MM.1S (cell line): ENCODE results near the gene MATR3.

Experiments
- DNase-seq: peaks from one replicate; pipeline ENCODE4 v3.0.0-alpha.2; 2015
- H2AFZ ChIP-seq: fragments of 300-600 bp; sonication (generic); 2 replicates; pipeline ENCODE4 v1.6.0; 2016; ENCODE audit warnings: antibody characterized with exemption, low read length
- H3F3A ChIP-seq: fragments of 300-600 bp; sonication (generic); 2 replicates; pipeline ENCODE4 v1.6.1; 2016; ENCODE audit warnings: mild to moderate bottlenecking, antibody characterized with exemption, low read length, moderate library complexity, mixed read lengths; ENCODE audit not compliant: insufficient read depth
- H3K27ac ChIP-seq: fragments of 300-600 bp; sonication (generic); 2 replicates; pipeline ENCODE4 v1.5.1; 2016; ENCODE audit warnings: mild to moderate bottlenecking, low read length
- H3K27me3 ChIP-seq: fragments of 300-600 bp; sonication (generic); replicated peaks from 2 replicates; pipeline ENCODE4 v1.6.0; 2016; ENCODE audit warnings: low read length; ENCODE audit not compliant: insufficient read depth
- H3K36me3 ChIP-seq: fragments of 300-600 bp; sonication (generic); replicated peaks from 2 replicates; pipeline ENCODE4 v1.6.1; 2016; ENCODE audit warnings: mild to moderate bottlenecking, low read length, mixed read lengths; ENCODE audit not compliant: insufficient read depth
- H3K4me1 ChIP-seq: fragments of 300-600 bp; sonication (generic); 2 replicates; pipeline ENCODE4 v1.6.1; 2016; ENCODE audit warnings: low read length, mixed read lengths
- H3K4me2 ChIP-seq: fragments of 300-600 bp; sonication (generic); 2 replicates; pipeline ENCODE4 v1.6.0; 2016; ENCODE audit warnings: low read depth, low read length
- H3K4me3 ChIP-seq: fragments of 300-600 bp; sonication (generic); 2 replicates; pipeline ENCODE4 v1.5.1; 2016; ENCODE audit warnings: low read length, mixed read lengths
- H3K79me2 ChIP-seq: fragments of 300-600 bp; sonication (generic); 2 replicates; pipeline ENCODE4 v1.6.1; 2016; ENCODE audit warnings: mixed run types, low read length, mixed read lengths
- H3K9ac ChIP-seq: fragments of 300-600 bp; sonication (generic); 2 replicates; pipeline ENCODE4 v1.6.1; 2016; ENCODE audit warnings: low read length, mixed read lengths
- H3K9me2 ChIP-seq: fragments of 300-600 bp; sonication (generic); replicated peaks from 2 replicates; pipeline ENCODE4 v1.6.1; 2016; ENCODE audit warnings: mild to moderate bottlenecking, low read length, mixed read lengths; ENCODE audit not compliant: insufficient read depth
- H3K9me3 ChIP-seq: fragments of 300-600 bp; sonication (generic); replicated peaks from 2 replicates; pipeline ENCODE4 v1.6.1; 2016; ENCODE audit warnings: mild to moderate bottlenecking, low read length, mixed read lengths; ENCODE audit not compliant: insufficient read depth
- H4K20me1 ChIP-seq: fragments of 300-600 bp; sonication (generic); 2 replicates; pipeline ENCODE4 v1.6.1; 2016; ENCODE audit warnings: mild to moderate bottlenecking, low read length, moderate library complexity, mixed read lengths; ENCODE audit not compliant: insufficient read depth
- EZH2 ChIP-seq: fragments of 300-600 bp; sonication (generic); optimal IDR thresholded peaks from 2 replicates; pipeline ENCODE3; 2017; ENCODE audit warnings: low read depth, mild to moderate bottlenecking, antibody characterized with exemption, low read length, mixed read lengths
- EZH2phosphoT487 ChIP-seq: fragments of 300-600 bp; sonication (generic); IDR thresholded peaks from 2 replicates; pipeline ENCODE4 v1.6.1; 2018; ENCODE audit warnings: antibody characterized with exemption, low read length
- TF ChIP-seq, protein P1 (sequence below): fragments of 300-600 bp; sonication (generic); IDR thresholded peaks from 2 replicates; pipeline ENCODE4 v1.5.1; 2016; ENCODE audit warnings: antibody characterized with exemption, low read length, mixed read lengths

MATR3 gene

DNA sequence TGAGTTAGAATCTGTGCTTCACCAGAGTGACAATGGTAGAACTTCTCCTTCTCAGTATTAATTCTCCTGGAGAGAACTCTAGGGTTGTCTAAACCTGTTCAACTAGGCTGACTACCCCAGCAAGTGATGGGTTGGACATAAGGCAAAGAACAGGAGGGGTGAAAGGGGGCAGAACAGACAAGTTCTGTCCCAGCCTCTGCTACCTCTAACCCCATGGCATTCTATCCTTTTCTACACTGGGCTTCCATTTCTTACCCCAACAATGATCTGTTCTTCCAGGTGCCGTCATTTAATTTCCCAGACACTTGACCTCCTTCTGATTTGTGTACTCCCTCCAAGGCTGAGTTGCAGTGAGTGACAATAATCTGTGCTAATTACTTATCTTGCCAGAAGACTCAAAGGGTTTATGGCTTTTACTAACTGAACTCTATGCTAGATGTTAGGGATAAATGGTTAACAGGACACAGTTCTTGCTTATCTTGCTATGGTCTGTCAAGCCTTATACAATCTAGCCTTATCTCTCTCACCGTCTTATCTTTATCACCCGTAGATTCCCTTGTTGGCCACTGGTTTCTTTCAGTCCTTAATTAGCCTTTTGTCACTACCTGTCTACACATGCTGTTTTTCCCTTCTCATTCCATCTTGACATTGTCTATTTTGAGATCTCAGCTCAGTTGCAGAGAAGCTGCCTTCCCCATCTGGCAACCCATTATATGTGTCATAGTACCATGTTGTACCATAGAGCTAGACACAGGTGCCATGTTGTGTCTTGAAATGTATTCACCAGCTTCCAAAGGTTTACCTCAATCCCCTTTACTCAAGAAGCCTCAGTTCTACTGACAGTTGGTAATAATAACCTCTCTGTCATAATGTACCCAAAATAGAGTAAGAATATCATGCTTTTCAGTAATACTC, 10.0 kb upstream of the MATR3 start:
- H3K4me1 ChIP-seq, result no peaks in the 10 kb centered on the region
- no peaks in the 10 kb centered on the region for H3K27me3 ChIP-seq
- H3K9me3 ChIP-seq, result no peaks in the 10 kb centered on the region
- no peak overlapping the region for H2AFZ ChIP-seq
- H3K9me2 ChIP-seq, result no peaks in the 10 kb centered on the region
- H3K4me3 ChIP-seq, result no peak overlapping the region
- no peak overlapping the region for H3K9ac ChIP-seq
- TF ChIP-seq EZH2 (no peak), EZH2phosphoT487 (no peak)
- TF ChIP-seq, protein P1, sequence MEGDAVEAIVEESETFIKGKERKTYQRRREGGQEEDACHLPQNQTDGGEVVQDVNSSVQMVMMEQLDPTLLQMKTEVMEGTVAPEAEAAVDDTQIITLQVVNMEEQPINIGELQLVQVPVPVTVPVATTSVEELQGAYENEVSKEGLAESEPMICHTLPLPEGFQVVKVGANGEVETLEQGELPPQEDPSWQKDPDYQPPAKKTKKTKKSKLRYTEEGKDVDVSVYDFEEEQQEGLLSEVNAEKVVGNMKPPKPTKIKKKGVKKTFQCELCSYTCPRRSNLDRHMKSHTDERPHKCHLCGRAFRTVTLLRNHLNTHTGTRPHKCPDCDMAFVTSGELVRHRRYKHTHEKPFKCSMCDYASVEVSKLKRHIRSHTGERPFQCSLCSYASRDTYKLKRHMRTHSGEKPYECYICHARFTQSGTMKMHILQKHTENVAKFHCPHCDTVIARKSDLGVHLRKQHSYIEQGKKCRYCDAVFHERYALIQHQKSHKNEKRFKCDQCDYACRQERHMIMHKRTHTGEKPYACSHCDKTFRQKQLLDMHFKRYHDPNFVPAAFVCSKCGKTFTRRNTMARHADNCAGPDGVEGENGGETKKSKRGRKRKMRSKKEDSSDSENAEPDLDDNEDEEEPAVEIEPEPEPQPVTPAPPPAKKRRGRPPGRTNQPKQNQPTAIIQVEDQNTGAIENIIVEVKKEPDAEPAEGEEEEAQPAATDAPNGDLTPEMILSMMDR, result no peak
- no peaks in the 10 kb centered on the region for H4K20me1 ChIP-seq
- H3K79me2 ChIP-seq, result peaks cover 29% of the 10 kb centered on the region
- no peak overlapping the region for H3K4me2 ChIP-seq
- peaks cover 22% of the 10 kb centered on the region; the same call in 1 of the 2 replicates for H3K36me3 ChIP-seq
- H3K27ac ChIP-seq, result no peak overlapping the region
- peaks cover 31% of the 10 kb centered on the region for H3F3A ChIP-seq
- DNase-seq, result no peak

DNA sequence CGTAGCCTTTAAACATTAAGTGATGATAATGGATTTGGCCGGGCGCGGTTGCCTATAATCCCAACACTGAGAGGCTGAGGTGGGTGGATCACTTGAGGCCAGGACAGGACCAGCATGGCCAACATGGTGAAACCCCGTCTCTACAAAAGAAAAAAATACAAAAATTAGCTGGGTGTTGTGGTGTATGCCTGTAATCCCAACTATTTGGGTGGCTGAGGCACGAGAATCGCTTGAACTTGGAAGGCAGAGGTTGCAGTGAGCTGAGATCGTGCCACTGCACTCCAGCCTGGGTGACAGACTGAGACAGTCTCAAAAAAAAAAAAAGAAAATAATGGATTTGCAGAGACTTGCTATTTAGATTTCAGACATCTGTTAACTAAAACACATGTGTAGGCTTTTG, 9.2 kb upstream of the MATR3 start:
- Histone ChIP-seq H3K4me3 (no peak overlapping the region), H3K4me1 (no peaks in the 10 kb centered on the region), H3K27ac (no peak overlapping the region), H4K20me1 (no peaks in the 10 kb centered on the region), H3K4me2 (no peak overlapping the region), H3K27me3 (no peaks in the 10 kb centered on the region), H3K79me2 (peaks cover 24% of the 10 kb centered on the region), H3F3A (peaks cover 31% of the 10 kb centered on the region), H3K36me3 (peaks cover 17% of the 10 kb centered on the region; the same call in 1 of the 2 replicates), H3K9me2 (no peaks in the 10 kb centered on the region), H3K9me3 (no peaks in the 10 kb centered on the region), H3K9ac (no peak overlapping the region), H2AFZ (no peak overlapping the region)
- no peak for TF ChIP-seq EZH2
- TF ChIP-seq EZH2phosphoT487, result no peak
- TF ChIP-seq, protein P1, result no peak
- no peak for DNase-seq

DNA sequence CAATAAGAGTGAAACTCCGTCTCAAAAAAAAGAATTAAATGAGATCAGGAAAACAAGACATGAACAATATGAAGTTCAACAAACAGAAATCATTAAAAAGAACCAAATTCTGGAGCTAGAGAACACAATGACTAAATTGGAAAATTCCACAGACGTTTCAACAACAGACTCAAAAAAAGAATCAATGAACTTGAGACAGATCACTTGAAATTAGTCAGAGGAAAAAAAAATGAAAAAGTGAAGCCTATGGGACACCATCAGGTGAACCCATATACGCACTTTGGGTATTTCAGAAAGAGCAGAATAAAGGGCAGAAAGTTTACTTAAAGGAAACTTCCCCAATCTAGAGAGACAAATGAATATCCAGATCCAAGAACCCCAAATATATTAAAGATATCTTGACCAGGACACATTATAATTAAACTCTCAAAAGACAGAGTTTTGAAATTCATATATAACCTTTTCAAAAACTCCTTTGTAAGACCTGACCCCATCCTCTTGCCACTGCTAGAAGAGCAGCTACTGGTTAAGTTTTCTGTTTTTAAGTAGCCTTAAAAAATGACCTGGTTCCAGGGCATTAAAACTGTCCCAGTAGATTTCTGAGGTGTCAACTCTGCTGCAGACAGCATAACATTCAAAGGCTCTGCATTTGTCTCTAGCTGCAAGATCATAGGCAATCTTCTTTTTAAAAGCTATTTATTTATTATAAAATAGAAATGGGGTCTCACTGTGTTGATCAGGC, 7.7 kb upstream of the MATR3 start:
- no peak overlapping the region for H3K27ac ChIP-seq
- H3F3A ChIP-seq, result peaks cover 32% of the 10 kb centered on the region
- peaks cover 13% of the 10 kb centered on the region; the same call in 1 of the 2 replicates for H3K36me3 ChIP-seq
- H4K20me1 ChIP-seq, result no peaks in the 10 kb centered on the region
- no peaks in the 10 kb centered on the region for H3K9me2 ChIP-seq
- DNase-seq, result no peak
- H3K9me3 ChIP-seq, result no peaks in the 10 kb centered on the region
- TF ChIP-seq EZH2phosphoT487, result no peak
- no peak for TF ChIP-seq EZH2
- TF ChIP-seq, protein P1, result no peak
- no peaks in the 10 kb centered on the region for H3K27me3 ChIP-seq
- no peaks in the 10 kb centered on the region for H3K4me1 ChIP-seq
- no peak overlapping the region for H3K4me2 ChIP-seq
- peaks cover 21% of the 10 kb centered on the region for H3K79me2 ChIP-seq
- H2AFZ ChIP-seq, result no peak overlapping the region
- no peak overlapping the region for H3K4me3 ChIP-seq
- no peak overlapping the region for H3K9ac ChIP-seq
